ENCODE measurements around the gene LYRM1.

DNA sequence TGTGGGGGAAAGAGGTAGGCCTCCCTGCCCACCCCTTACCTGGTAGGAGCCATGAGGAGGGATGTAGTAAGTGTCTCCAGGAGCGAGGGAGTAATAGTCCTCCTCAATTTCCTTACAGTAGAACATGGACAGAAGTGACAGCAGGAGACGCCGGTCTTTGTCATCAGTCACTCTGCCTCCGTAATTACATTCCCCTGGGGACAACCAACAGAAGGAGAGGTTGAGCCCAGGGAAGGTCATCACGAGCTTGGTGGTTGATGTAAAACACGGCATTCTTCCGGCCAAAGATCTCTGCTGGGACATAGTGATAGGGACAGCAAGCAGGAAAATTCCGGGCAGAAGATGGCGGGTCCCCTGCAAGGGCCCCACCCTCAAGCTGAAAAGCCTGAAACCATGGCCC is 47.9 kb downstream of the LYRM1 start:
- TF ChIP-seq CEBPB (IDR thresholded peaks at IDR 0.05; ENCODE audit: low read depth, low read length), result no peak
- TF ChIP-seq, protein P1, sequence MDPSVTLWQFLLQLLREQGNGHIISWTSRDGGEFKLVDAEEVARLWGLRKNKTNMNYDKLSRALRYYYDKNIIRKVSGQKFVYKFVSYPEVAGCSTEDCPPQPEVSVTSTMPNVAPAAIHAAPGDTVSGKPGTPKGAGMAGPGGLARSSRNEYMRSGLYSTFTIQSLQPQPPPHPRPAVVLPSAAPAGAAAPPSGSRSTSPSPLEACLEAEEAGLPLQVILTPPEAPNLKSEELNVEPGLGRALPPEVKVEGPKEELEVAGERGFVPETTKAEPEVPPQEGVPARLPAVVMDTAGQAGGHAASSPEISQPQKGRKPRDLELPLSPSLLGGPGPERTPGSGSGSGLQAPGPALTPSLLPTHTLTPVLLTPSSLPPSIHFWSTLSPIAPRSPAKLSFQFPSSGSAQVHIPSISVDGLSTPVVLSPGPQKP (IDR thresholded peaks at IDR 0.05; ENCODE audit: borderline replicate concordance, low read depth, low read length), result no peak
- TF ChIP-seq, protein P2, sequence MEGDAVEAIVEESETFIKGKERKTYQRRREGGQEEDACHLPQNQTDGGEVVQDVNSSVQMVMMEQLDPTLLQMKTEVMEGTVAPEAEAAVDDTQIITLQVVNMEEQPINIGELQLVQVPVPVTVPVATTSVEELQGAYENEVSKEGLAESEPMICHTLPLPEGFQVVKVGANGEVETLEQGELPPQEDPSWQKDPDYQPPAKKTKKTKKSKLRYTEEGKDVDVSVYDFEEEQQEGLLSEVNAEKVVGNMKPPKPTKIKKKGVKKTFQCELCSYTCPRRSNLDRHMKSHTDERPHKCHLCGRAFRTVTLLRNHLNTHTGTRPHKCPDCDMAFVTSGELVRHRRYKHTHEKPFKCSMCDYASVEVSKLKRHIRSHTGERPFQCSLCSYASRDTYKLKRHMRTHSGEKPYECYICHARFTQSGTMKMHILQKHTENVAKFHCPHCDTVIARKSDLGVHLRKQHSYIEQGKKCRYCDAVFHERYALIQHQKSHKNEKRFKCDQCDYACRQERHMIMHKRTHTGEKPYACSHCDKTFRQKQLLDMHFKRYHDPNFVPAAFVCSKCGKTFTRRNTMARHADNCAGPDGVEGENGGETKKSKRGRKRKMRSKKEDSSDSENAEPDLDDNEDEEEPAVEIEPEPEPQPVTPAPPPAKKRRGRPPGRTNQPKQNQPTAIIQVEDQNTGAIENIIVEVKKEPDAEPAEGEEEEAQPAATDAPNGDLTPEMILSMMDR (conservative IDR thresholded peaks at IDR 0.05; ENCODE audit: low read depth, low read length), result no peak
- no peak for TF ChIP-seq POLR2A (IDR thresholded peaks at IDR 0.05; ENCODE audit: low read depth, low read length)
- no peak for TF ChIP-seq BHLHE40 (IDR thresholded peaks at IDR 0.05; ENCODE audit: low read depth, low read length)
- no peak for TF ChIP-seq MAFK (IDR thresholded peaks at IDR 0.05; ENCODE audit: low read depth, low read length)
- no peak for TF ChIP-seq RAD21 (IDR thresholded peaks at IDR 0.05; ENCODE audit: low read length)
- TF ChIP-seq RCOR1 (IDR thresholded peaks at IDR 0.05; ENCODE audit: insufficient replicate concordance, low read length), result no peak
- TF ChIP-seq MXI1 (IDR thresholded peaks at IDR 0.05; ENCODE audit: borderline replicate concordance, low read depth, low read length), result no peak

All from IMR-90 (cell line).